Uterus (tissue), 2 donors: ENCODE results near the gene PANX2.

Experiments
- POLR2A ChIP-seq, 2 donors: fragments of 450-650 bp; IDR thresholded peaks; one replicate each; pipeline ENCODE4 v1.6.1; 2016; ENCODE audit warnings: antibody characterized with exemption in 2 of 2, mild to moderate bottlenecking in 1 of 2, moderate library complexity in 1 of 2
- TF ChIP-seq, protein P1 (sequence below), 4 experiments: fragments of 200-600 bp in 2 of 4; fragments of 450-650 bp in 2 of 4; sonication (generic) in 2 of 4; IDR thresholded peaks; one replicate each; pipeline ENCODE4 v1.5.1; 2016 to 2019; ENCODE audit warnings: antibody characterized with exemption in 4 of 4, mild to moderate bottlenecking in 2 of 4, moderate library complexity in 1 of 4

DNA sequence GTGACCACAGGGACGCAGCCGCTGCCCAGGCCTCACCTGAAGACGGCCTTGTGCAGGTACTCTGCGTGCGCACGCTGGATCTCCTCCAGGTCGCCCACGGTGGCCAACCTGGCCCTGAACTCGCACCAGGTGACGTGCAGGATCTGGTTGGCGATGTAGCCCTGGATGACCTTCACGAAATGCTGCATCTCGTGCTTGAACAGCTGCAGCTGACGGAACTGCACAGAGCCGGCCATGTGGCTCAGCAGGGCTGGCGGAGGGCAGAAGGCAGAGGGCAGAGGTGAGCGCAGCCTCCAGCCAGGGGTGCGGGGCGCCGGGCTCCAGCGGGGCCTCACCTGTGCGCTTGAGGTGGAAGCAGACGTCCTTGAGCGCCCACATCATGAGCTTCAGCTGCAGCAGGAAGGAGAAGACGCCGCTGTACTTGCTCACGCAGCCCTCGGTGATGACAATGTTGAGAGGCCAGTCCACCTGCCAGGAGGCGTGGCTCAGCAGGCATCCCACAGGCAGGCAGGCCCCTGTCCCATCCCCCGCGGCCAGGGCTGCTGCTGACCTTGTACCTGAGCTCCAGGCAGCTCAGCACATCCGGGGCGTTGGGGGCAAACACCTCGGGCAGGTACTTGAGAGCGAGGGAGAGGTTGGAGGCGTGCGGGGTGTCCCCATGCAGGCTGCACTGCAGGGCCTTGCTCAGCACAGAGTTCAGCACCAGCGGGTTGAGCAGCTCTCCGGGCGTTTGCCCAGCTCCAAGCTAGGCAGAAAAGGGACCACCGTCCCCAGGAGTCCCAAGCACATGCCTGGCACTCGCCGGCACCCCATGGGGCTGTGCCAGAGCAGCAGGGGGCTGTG lies 47.8 kb downstream of the PANX2 start:
- TF ChIP-seq, protein P1, sequence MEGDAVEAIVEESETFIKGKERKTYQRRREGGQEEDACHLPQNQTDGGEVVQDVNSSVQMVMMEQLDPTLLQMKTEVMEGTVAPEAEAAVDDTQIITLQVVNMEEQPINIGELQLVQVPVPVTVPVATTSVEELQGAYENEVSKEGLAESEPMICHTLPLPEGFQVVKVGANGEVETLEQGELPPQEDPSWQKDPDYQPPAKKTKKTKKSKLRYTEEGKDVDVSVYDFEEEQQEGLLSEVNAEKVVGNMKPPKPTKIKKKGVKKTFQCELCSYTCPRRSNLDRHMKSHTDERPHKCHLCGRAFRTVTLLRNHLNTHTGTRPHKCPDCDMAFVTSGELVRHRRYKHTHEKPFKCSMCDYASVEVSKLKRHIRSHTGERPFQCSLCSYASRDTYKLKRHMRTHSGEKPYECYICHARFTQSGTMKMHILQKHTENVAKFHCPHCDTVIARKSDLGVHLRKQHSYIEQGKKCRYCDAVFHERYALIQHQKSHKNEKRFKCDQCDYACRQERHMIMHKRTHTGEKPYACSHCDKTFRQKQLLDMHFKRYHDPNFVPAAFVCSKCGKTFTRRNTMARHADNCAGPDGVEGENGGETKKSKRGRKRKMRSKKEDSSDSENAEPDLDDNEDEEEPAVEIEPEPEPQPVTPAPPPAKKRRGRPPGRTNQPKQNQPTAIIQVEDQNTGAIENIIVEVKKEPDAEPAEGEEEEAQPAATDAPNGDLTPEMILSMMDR (IDR thresholded peaks at IDR 0.05): no peak
- no peak for TF ChIP-seq POLR2A (IDR thresholded peaks at IDR 0.05)
